ENCODE data around the gene TCEANC2. TPM values are rescaled to one million over a fixed set of nuclear protein-coding genes. Genes with fewer than 3 reads are reported as not detected.
A peak's percentile ranks its signal among the peaks of the same experiment; 100 is the strongest.
"Not testable (repeated sequence)": the region's sequence is repeated elsewhere in the genome, so short reads cannot be mapped to it uniquely, and the experiment has no call there.

The TCEANC2 gene
- total and polyA plus RNA-seq, 8 donors: 1.1 to 3.8 (median 1.8) TPM

DNA sequence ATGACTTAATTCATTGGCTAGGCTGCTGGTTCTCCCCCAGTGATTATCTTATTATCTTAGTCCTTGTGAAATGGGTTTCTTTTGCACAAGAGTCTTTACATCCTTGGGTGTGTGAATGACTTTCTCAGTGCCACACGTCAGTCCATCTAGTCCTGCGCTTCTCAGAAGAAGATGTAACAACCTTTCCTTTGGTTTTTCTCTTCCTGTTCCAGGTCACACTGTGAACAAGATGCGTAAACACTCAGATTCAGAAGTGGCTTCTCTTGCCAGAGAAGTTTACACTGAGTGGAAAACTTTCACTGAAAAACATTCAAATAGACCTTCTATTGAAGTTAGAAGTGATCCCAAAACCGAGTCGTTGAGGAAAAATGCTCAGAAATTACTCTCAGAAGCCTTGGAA, 35.0 kb downstream of the TCEANC2 start:
- H3K9me3 ChIP-seq: no peaks in the 10 kb centered on the region
- no peaks in the 10 kb centered on the region for H3K27me3 ChIP-seq
- H3K27ac ChIP-seq: no peak overlapping the region
- H3K4me3 ChIP-seq: no peak overlapping the region
- intact Hi-C loops (cut with DNase I): no loop called here
- ATAC-seq (no peak), DNase-seq (no peak), FAIRE-seq (no peak)
- 88 to 93% methylated on average over 5 of the region's 5 CpGs for WGBS, 2 donors
- H3K36me3 ChIP-seq: no peaks in the 10 kb centered on the region
- peaks cover 0 to under 1% (median 0%) of the 10 kb centered on the region in 3 donors for H3K4me1 ChIP-seq
- no peak for TF ChIP-seq CTCF (IDR thresholded peaks at IDR 0.05)

DNA sequence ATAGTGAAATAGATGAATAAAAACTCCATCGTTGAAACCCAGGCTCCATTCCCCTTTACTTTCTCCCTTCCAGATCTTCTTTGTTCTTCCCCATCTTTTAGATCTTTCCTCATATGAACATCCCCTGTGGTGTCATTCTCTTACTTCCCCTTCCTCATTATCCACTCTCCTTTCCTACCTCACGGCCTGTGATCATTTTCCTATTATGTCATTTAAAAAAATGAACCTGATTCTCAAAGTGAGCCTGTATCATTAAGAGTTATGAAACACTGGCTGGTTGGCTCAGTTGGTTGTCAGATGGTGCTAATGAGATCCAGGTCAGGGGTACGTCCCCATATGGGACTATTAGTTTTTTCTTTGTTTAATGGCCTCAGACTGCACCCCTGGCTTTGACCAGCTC, 38.3 kb downstream of the TCEANC2 start:
- Histone ChIP-seq H3K4me1 (peaks cover 18 to 27% (median 19%) of the 10 kb centered on the region in 3 donors), H3K4me3 (no peak overlapping the region), H3K27me3 (no peaks in the 10 kb centered on the region), H3K27ac (no peak overlapping the region), H3K9me3 (no peaks in the 10 kb centered on the region), H3K36me3 (no peaks in the 10 kb centered on the region)
- FAIRE-seq: no peak
- TF ChIP-seq CTCF (IDR thresholded peaks at IDR 0.05): no peak
- intact Hi-C loops (cut with DNase I): no loop called here
- no peak for DNase-seq
- ATAC-seq: no peak
- 90 to 91% methylated on average over 3 of the region's 3 CpGs for WGBS, 2 donors

- Histone ChIP-seq H3K27ac (peak overlapping the region; percentile 4 to 71 (median 29)), H3K27me3 (no peaks in the 10 kb centered on the region), H3K4me1 (peaks cover 18 to 27% (median 19%) of the 10 kb centered on the region in 3 donors), H3K4me3 (no peak overlapping the region), H3K36me3 (no peaks in the 10 kb centered on the region), H3K9me3 (no peaks in the 10 kb centered on the region)
- no peak for TF ChIP-seq CTCF (IDR thresholded peaks at IDR 0.05)
- FAIRE-seq (peak; percentile 54), DNase-seq (peak in 2 of 6 donors; percentile 23 to 26), ATAC-seq (peak; percentile 78 to 90 (median 84))
- intact Hi-C loops (cut with DNase I): no loop called here
- 48 to 52% methylated on average over 4 of the region's 4 CpGs for WGBS, 2 donors
Observed at GRCh38 chr1:54094001-54094729, 40.8 kb downstream of the TCEANC2 start.

DNA sequence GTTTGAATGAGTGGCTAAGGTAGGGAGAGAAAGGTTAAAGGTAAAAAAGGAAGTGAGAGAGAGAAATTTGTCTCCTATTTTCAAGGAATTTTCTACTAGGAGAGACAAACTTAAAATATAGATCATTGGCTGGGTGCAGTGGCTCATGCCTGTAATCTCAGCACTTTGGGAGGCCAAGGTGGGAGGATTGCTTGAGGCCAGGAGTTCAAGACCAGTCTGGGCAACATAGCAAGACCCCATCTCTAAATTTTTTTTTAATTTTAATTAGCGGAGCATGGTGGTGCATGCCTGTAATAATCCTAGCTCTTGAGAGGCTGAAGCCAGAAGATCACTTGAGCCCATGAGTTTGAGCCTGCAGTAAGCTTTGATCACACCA, 41.3 kb downstream of the TCEANC2 start:
- peak overlapping the region; percentile 4 to 71 (median 29) for H3K27ac ChIP-seq
- intact Hi-C loops (cut with DNase I): not testable (repeated sequence)

GRCh38 chr1:54095546-54096226, 42.3 kb downstream of the TCEANC2 start:
- Histone ChIP-seq H3K36me3 (no peaks in the 10 kb centered on the region), H3K9me3 (no peaks in the 10 kb centered on the region), H3K4me3 (no peak overlapping the region), H3K27ac (peak overlapping the region in 2 of 4 donors; percentile 58 to 71), H3K4me1 (peaks cover 18 to 27% (median 19%) of the 10 kb centered on the region in 3 donors), H3K27me3 (no peaks in the 10 kb centered on the region)
- DNase-seq: peak in 1 of 6 donors; percentile 20
- no peak for TF ChIP-seq CTCF (IDR thresholded peaks at IDR 0.05)
- ATAC-seq: peak; percentile 42 to 76 (median 70)
- no peak for FAIRE-seq
- intact Hi-C loops (cut with DNase I): no loop called here
- WGBS, 2 donors: 61 to 66% methylated on average over 8 of the region's 8 CpGs

More for the DNA sequence above, 41.3 kb downstream of the TCEANC2 start:
- peaks cover 18 to 27% (median 19%) of the 10 kb centered on the region in 3 donors for H3K4me1 ChIP-seq
- not testable (repeated sequence) for H3K36me3 ChIP-seq, H3K27me3 ChIP-seq, H3K9me3 ChIP-seq, FAIRE-seq, ATAC-seq, H3K4me3 ChIP-seq, DNase-seq
- WGBS, 2 donors: 50 to 55% methylated on average over 1 of the region's 1 CpG
